Brain microvascular endothelial cell (primary cell): ENCODE measurements around the gene ERVV-1.

Source experiments
- DNase-seq: peaks from one replicate; pipeline ENCODE4 v3.0.0-alpha.2; 2020
- H3K27ac ChIP-seq: fragments of 250-450 bp; sonication (Bioruptor Pico); 2 replicates; pipeline ENCODE4 v1.5.1; 2020; ENCODE audit warnings: mild to moderate bottlenecking, moderate library complexity
- H3K27me3 ChIP-seq: fragments of 250-450 bp; sonication (Bioruptor Pico); replicated peaks from 2 replicates; pipeline ENCODE4 v1.5.1; 2020; ENCODE audit warnings: mild to moderate bottlenecking
- H3K36me3 ChIP-seq: fragments of 250-450 bp; sonication (Bioruptor Pico); replicated peaks from 2 replicates; pipeline ENCODE4 v1.5.1; 2020; ENCODE audit warnings: mild to moderate bottlenecking
- H3K4me3 ChIP-seq: 2 replicates; pipeline ENCODE4 v1.5.1; 2011; ENCODE audit warnings: low read depth, mild to moderate bottlenecking, control low read depth, low read length, moderate library complexity
- CTCF ChIP-seq: IDR thresholded peaks from 2 replicates; pipeline ENCODE4 v1.5.1; 2011; ENCODE audit warnings: low read depth, mild to moderate bottlenecking, moderate library complexity, low read length, control low read depth, inconsistent platforms; ENCODE audit errors: missing control alignments
- in situ Hi-C: cut with HindIII; loops from 2 replicates; pipeline ENCODE4 v1.10.0; 2017; ENCODE audit warnings: low sequenced_read_pairs, low pct_ligation_motif_present

ERVV-1 gene

DNA sequence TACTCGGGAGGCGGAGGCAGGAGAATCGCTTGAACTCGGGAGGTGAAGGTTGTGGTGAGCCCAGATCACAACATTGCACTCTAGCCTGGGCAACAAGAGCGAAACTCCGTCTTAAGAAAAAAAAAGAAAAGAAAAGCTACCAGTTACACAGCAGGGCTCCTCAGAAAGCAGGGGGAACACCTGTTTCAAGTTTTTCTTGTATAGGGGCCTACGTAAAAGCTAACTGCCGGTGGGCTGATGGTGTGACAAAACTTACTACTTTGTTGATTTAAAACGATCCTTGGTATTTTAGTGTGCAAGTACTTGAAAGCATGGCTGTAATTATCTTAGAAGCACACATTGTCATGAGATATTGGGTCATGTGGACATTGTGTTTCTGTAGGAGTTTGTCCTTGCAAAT is 15.7 kb upstream of the ERVV-1 start:
- Histone ChIP-seq H3K27me3 (no peaks in the 10 kb centered on the region), H3K27ac (no peak overlapping the region), H3K36me3 (no peaks in the 10 kb centered on the region), H3K4me3 (no peak overlapping the region)
- no peak for DNase-seq
- in situ Hi-C loops, result no loop called here
- TF ChIP-seq CTCF, result no peak

- H3K36me3 ChIP-seq, result no peaks in the 10 kb centered on the region
- no peak overlapping the region for H3K4me3 ChIP-seq
- DNase-seq, result no peak
- TF ChIP-seq CTCF, result no peak
- in situ Hi-C loops, result no loop called here
- no peaks in the 10 kb centered on the region for H3K27me3 ChIP-seq
- no peak overlapping the region for H3K27ac ChIP-seq
Measured at GRCh38 chr19:53002479-53002878, 11.2 kb upstream of the ERVV-1 start.

DNA sequence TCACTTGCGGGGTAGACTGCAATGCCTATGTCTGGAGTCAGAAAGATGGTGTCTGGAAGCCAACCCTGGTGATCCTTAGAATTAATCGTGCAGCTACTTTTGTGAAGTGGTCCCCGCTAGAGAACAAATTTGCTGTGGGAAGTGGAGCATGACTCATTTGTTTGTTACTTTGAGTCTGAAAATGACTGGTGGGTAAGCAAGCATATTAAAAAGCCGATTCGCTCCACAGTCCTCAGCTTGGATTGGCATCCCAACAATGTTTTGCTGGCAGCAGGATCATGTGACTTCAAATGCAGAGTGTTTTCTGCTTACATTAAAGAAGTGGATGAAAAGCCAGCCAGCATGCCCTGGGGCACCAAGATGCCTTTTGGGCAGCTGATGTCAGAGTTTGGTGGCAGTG is 9.5 kb upstream of the ERVV-1 start:
- no peak for DNase-seq

DNA sequence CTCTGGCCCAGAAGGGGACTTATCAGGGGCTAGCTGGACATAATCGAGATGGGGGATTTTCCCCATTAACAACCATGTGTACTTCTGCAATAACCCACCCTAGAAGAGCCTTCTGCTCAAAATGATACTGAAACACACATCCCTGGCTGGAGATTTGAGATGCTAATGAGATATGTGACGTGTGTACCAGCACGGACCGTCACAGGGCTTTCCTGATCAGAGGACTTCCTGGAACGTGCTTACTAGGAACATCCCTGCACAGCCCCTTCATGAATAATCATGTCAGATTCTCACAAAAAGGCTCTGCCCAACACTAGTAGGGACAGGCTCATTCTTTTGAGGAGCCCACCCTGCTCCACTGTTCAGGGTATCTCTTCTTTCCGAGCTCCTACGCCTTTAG is 6.5 kb upstream of the ERVV-1 start:
- in situ Hi-C loops, result no loop called here
- Histone ChIP-seq H3K27ac (no peak overlapping the region), H3K27me3 (no peaks in the 10 kb centered on the region), H3K4me3 (no peak overlapping the region), H3K36me3 (no peaks in the 10 kb centered on the region)
- no peak for TF ChIP-seq CTCF
- no peak for DNase-seq

More for the DNA sequence above, 9.5 kb upstream of the ERVV-1 start:
- no peak for TF ChIP-seq CTCF
- no peak overlapping the region for H3K27ac ChIP-seq
- H3K4me3 ChIP-seq, result no peak overlapping the region
- in situ Hi-C loops, result no loop called here
- no peaks in the 10 kb centered on the region for H3K27me3 ChIP-seq
- H3K36me3 ChIP-seq, result no peaks in the 10 kb centered on the region

- Histone ChIP-seq H3K27me3 (no peaks in the 10 kb centered on the region), H3K36me3 (no peaks in the 10 kb centered on the region), H3K27ac (no peak overlapping the region), H3K4me3 (no peak overlapping the region)
- in situ Hi-C loops, result no loop called here
- TF ChIP-seq CTCF, result no peak
- no peak for DNase-seq
Measured at GRCh38 chr19:53007606-53008005, 6.1 kb upstream of the ERVV-1 start.

DNA sequence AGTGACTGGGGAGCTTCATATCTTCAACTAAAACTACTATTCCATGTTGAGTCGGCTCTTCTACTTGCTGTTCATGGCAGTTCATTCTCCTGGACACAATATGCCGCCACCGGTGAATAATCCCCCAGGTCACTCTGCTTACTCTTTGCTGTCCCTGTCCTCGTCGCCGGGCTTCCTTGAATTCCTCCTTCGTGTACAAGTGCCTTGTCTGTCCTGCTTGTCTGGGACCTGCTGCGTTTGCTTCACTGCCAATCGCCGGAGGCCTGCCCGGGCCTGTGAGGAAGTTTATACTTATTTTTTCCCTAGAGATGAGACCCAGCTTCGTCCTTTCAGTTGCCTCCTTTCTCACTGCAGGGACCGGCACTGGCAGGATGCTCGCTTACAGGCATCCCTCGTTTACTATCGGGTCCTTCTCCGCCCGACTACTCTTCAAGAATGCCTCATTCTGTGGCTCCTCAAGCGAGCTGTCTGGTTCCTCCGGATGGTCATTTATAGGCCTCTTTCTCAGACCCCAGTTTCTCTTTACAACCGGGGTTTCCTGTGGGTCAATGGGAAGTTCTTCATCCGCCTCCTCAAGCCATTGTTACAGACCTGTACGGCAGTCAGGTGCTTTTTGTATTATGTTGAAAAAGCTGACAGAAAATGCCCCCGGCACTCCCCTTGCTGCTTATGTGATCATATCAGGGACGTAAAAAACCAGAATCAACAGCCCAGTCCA is 5.5 kb upstream of the ERVV-1 start:
- Histone ChIP-seq H3K27ac (no peak overlapping the region), H3K4me3 (no peak overlapping the region), H3K27me3 (no peaks in the 10 kb centered on the region), H3K36me3 (no peaks in the 10 kb centered on the region)
- no peak for DNase-seq
- in situ Hi-C loops, result no loop called here
- TF ChIP-seq CTCF, result no peak
